HG02588 (cell line): ENCODE results near the gene CRAMP1.
A peak's percentile ranks its signal among the peaks of the same experiment; 100 is the strongest.

Source experiments
- ATAC-seq: cut with Tn5 transposase; IDR thresholded peaks from one replicate; pipeline ENCODE4 v1.9.1; 2021; ENCODE audit warnings: mild to moderate bottlenecking, moderate library complexity; ENCODE audit not compliant: unreplicated experiment

CRAMP1 gene

DNA sequence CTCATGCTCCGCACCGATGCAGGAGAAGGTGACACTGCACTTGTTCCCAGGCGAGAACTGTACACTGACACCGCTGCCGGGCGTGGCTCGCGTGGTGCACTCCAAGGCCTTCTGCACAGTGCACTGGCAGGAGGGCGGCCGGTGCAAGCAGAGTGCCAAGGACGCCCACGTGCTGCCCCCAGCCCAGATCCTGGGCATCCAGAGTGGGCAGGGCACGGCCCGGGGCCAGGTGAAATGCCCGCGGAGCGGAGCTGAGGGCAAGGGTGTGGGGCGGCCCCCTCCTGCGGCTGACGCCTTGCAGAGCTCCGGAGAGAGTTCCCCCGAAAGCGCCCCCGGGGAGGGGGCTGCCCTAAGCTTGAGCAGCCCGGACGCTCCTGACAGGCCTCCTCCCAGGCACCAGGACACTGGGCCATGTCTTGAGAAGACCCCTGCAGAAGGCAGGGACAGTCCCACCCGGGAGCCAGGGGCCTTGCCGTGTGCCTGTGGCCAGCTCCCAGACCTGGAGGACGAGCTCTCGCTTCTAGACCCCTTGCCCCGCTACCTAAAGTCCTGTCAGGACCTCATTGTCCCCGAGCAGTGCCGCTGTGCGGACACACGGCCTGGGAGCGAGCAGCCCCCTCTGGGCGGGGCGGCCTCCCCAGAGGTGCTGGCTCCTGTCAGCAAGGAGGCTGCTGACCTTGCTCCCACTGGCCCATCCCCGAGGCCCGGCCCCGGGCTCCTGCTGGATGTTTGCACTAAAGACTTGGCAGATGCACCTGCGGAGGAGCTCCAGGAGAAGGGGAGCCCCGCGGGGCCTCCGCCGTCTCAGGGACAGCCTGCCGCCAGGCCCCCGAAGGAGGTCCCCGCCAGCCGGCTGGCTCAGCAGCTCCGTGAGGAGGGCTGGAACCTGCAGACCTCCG is 44.0 kb downstream of the CRAMP1 start:
- no peak for ATAC-seq

DNA sequence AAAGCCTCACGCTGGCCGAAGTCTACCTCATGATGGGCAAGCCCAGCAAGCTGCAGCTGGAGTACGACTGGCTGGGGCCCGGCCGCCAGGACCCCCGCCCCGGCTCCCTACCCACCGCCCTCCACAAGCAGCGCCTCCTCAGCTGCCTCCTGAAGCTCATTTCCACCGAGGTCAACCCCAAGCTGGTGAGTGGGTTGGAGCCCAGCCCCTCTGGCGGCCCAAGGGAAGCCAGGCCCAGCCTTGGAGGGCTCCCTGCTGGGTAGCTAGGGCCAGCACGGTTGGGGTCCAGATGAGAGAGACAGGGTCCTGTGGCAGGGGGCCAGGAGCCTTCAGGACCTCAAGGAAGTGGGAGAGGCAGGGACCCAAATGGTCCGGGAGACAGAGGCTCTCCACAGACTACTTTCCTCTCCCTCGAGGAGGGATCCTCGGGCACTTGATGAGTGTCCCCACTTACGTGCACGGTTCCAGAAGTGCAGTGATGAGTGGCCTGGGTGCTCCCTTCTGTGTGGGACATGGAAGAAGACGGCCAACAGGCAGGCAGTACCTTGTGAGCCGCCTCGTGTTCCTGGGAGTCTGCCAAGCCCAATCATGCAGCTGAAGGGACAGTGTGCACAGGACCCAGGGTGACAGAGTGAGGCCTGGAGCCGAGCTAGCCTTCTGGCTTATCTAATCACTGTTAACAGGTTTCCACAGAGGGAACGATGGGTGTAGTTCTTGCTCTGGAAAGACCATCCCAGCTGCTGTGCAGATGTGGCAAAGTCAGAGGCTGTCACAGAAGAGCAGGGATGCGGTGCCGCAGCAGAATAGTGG is 44.9 kb downstream of the CRAMP1 start:
- ATAC-seq, result no peak

DNA sequence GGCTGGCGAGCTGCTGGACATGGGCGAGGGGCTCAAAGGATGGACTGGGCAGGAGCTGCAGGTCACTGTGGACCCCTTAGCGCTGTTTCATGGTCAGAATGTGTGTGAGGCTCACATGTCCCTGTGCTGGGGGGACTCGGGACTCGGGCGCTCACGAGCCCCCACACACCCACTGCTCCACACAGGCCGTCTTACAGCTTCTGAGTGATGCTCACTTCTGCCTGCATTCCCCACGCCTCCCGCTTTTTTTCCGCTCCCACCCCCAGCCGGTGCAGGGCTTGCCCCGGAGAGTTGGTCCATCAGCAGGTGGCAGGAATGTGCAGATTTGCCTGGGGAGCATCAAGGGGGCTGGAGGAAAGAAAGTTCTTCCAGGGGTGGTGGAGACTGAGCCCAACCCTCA is 45.7 kb downstream of the CRAMP1 start:
- ATAC-seq, result no peak

DNA sequence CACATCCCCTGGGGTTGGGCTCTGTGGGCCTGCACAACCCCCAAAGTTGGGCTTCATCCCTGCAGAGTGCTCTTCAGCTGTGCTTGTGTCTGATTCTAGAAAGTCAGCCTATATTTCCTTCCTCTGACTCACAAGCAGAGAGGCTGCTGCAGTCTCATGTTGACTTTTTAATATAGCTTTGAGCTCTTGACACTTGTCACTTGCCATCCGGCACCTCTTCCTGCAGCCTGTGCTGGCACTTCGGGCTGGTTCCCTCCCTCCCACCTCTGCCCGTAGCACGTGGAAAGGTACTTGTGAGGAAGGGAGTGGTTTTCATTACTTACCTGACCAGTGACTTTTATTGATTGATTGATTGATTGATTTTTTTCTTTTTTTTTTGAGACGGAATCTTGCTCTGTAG is 46.9 kb downstream of the CRAMP1 start:
- ATAC-seq, result no peak

DNA sequence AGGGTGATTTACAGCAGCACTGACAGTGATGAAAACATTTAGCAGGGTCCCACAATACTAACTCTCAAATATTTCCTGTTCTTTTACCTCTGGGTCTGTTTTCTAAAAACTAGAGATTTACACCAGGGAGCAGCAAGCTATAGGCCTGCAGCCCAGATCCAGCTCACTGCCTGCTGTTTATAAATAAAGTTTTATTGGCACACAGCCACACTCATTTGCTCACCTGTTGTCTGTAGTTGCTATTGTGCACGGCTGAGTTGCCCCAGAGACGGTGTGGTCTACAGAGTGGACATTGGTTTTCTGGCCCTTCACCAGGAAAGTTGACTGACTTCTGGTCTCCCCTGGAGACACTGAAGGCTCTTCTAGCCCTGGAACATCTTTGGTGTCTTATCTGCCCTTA is 49.7 kb downstream of the CRAMP1 start:
- no peak for ATAC-seq

DNA sequence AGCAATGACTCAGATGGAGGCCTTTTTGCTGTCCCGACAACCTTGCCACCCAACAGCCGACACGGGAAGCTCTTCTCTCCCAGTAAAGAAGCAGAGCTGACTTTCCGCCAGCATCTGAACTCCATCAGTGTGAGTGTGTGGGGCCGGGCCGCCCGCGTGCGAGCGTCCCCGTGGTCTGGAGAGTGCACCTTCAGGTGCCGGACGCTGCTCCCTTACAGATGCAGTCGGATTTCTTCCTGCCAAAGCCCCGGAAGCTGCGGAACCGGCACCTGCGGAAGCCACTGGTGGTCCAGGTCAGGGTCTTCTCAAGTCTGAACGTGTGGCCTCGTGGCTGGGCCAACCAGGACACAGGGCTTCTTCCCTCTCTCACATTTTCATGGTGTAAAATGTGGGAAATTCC is 50.4 kb downstream of the CRAMP1 start:
- ATAC-seq, result no peak

DNA sequence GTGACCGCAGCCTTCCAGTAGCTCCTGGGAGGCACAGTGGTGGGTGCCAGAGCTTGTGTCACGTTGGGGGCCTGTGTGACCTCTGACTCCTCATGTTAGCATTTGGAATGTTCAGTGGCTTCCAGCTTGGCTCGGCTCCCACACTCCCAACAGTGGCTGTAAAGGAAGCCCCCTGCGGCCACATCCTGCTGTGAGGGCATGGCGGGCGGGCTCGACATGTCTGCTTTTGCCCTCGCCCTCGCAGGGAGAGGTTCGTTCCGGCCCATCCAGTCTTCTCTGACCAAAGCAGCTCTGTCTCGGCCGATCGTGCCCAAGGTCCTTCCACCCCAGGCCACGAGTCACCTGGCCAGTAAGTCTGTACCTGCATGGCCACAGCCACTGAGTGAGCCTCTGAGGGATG is 53.7 kb downstream of the CRAMP1 start:
- no peak for ATAC-seq

DNA sequence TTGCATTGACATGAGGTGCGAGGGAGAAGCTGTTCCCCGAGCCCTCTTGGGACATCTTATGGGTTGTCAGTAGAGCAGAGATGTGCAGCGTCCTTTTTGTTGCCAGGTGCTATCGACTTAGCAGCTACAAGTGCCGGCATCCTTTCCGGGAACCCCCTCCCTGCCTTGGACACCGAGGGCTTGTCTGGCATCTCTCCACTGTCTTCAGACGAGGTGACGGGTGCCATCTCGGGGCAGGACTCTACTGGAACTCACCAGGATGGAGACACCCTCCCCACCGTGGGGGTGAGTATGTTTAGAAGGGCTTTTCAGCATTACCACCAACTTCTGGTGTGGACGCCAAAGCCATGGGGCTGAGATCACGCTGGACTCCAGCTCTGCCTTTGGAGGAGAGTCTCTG is 54.2 kb downstream of the CRAMP1 start:
- ATAC-seq, result no peak

DNA sequence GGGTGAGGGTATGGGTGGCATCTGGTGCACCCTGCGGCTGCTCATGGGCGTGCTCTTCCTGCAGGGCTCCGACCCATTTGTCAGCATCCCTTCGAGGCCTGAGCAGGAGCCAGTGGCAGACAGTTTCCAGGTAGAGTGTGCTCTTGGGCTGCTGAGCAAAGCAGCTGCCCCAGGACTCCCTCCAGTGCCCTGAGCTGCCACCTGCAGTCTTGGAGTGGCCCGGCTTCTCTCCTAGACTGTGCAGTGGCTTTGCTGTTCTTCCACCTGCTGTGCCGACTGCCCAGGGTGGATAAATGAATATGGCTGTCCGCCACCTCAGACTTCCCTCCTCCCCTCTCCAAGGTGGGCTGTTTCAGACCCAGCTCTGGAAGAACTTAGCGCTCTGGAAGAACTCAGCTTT is 55.1 kb downstream of the CRAMP1 start:
- ATAC-seq, result no peak

DNA sequence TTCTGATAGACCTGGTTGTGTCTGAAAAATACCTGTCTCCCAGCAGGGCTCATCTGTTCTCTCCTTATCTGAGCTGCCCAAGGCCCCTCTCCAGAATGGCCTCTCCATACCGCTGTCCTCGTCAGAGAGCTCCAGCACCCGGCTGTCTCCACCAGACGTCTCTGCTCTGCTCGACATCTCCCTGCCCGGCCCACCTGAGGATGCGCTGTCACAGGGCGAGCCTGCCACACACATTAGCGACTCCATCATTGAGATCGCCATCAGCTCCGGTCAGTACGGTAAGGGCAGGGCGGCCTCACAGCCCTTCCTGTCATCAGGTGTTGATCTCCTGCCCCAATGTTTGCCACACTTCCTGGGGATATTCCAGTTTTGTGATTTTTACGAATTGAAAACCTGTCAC is 55.8 kb downstream of the CRAMP1 start:
- no peak for ATAC-seq

DNA sequence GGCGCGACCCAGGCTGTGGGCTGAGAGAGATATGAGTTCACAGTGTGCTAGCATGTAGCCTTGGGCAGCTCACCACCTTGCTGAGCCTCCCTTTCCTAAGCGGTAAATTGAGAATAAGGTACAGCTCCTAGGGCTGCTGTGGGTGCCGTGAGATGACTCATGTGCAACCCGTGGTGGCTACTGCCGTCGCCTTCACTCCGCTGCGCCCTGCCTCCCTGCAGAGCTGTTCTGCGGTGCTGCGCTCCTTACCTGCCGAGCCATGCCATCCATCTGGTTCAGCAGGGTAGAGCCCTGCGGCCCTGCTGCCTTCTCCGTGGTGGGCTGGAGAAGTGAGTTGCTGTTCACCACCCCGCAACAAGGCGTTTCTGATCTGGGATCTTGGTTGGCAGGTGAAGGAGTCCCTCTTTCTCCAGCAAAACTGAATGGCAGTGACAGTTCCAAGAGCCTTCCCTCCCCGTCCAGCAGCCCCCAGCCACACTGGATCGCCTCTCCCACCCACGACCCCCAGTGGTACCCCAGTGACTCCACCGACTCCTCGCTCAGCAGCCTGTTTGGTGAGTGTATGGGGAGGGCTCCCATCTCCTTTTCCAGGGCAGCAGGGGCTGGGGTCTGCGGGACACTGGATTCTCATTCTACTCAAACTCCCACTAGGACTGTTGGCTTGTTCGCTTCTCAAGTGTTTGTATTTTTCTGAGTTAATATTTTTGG is 56.6 kb downstream of the CRAMP1 start:
- ATAC-seq, result no peak

DNA sequence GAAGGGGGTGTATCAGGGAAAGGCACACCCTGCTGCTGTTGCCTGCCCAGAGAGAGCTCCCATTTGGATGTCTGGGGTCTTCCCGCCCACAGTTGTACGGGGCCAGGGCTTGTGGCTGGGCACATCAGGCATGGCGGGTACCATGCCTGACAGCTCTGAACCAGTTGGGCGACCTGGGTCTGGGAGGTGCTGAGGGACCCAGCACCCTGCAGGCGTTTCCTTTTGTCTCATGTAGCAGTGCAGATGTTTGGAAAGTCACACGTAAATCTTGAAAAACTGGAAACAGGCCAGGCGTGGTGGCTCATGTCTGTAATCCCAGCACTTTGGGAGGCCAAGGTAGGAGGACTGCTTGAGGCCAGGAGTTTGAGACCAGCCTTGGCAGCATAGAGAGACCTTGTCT is 57.5 kb downstream of the CRAMP1 start:
- ATAC-seq, result no peak

DNA sequence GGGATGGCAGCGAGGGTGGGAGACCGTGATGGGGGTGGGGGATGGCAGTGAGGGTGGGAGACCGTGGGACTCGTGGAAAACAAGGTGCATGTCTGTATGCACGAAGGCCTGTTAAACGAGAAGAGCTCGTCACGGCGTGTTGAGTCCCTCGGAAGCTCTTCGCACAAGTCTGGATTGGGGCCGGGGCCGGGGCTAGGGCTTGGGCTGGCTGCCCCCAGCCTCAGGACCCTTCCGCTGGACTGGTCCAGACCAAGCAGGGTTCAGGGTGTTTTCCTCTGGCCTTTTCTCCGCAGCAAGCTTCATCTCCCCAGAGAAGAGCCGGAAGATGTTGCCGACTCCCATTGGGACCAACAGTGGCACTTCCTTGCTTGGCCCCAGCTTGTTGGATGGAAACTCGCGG is 58.2 kb downstream of the CRAMP1 start:
- no peak for ATAC-seq

DNA sequence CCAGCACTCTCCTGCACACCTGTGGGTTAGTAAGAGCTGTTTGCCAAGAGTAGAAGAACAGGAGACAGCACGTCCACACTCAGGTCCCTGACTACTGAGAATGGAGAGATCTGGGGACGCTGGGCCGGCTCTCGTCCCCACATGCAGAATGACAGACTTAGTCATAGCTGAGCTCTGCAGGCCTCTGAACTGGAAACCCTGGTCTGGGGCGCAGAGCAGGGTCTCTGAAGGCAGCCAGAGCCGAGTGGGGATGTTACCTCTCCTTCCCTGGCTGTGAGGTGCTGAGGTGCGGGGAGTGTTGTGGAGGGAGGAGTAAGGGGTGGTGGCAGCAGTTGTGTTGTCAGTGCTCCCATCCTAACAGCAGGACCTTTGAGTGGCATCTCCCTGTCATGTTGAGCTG is 58.7 kb downstream of the CRAMP1 start:
- ATAC-seq, result no peak

DNA sequence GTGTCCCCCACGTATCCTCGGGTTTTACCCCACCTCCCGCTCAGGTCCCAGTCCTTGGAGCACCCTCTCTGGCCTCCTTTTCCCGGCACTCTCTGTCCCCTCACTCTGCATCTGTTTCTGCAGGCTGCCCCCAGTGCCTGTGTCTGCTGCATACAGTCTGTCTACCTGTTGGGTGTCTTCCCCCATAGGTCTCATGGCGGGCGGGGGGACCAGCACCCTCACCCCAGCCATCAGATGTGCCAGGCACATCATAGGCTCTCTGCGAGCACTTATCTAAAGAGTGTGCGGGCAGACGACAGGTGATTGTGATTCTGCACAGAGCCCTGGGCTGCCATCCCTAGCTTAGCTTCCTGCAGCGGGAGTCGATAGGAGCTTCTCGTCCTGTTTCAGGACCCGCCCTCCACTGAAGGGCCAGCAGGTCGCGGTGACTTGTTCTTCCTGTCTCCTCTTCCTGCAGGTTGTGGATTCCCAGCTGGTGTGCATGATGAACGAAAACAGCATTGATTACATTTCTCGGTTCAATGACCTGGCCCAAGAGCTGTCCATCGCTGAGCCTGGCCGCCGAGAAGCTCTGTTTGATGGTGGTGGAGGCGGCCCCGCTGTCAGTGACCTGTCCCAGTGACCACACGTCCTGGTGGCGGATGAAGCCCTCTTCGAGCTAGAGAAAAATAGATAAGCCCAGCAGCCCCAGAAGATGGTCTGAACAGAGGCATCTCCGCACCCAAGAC is 61.4 kb downstream of the CRAMP1 start:
- no peak for ATAC-seq

DNA sequence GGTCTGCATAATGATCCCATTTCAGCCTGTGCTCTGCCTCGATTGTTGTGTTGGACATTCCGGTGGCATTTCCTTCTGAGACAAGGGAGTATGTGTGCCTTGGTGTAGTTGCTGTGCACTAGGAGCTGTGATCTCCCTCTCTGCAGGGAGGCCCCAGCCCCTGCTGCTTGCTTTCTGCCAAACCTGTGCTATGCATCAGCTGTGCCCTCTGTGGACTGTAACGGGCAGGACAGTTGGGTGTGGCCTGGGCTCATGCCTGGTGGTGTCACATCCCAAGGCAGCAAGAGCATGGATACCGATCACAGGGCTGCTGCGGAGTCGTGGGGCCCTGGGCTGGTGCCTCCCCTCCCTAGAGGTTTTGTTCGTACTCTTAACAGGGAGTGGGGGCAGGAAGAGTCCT is 62.1 kb downstream of the CRAMP1 start:
- ATAC-seq, result no peak

DNA sequence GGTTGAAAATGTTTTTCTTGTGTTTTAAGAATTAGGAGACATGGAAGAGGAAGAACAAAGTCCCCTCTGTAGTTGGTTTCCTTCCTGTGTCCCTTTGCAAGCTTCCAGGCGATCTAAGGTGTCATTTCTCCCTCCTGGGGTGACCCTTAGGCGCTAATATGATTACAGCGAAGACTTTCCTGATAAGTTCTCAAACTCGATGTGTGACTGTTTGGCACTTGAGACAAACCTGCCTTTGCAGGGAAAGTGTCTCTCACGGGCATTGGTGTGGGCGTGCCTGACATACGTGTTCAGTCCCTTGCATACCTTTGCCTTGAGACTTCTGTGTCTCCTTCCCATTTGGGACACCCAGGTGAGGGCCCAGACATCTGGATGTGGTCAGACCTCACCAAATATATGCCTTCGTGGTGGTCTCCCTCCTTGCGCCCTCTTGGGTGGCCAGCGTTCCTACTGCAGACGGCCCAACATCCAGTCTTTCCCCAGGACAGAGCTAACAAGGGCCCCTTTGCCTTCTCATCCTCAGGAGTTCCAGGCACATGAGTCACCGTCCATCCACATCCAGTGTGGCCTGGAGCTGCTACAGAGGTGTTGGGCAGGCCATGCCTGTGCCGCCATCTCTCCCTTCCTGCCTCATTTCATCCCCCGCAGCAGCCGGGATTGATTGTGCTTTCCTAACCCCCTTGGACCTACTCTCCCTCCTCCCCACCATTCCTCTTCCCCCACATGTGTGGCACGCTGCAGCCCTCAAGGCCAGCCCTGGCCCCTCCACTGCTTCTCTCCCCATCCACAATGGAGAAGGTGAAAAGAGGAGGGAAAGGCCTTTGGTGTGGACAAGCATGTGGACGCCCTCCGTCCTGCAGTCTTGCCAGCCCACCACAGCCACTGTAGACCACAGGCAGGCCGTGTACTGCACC is 62.8 kb downstream of the CRAMP1 start:
- ATAC-seq, result no peak

DNA sequence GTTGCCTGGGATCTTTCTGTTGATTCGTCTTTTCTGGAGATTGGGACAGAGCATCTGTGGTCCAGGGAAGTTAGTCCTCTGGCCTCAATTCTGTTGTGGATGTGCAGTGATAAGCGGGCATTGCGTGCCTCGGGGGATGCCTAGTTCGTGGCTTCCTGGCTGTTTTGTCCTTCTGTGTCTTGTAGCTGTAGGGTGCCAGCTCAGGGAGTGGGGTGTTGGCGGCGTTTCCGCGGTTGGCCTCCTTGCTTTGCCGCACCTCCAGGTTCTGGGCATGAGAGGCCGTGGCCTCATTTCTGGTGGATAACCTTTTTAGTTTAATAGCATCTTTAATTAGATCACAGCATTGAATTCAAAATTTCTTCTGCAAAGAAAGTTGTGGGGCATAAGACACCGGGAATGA is 64.5 kb downstream of the CRAMP1 start:
- ATAC-seq, result no peak

DNA sequence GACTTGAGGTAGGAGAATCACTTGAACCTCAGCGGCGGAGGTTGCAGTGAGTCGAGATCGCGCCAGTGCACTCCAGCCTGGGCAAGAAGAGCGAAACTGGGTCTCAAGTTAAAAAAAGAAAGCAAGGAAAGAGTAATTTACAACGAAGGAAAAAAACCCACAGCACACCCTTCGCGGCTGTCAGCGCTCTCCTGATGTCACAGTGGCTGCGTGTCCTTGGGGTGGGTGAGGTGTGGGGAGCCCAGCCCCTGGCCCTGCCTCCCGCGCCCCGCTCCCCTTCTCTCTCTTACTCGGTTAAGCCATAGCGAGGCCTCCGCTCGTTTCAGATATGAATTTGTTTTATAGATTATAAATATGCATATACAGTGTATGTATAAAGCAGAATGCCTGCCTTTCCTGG is 65.2 kb downstream of the CRAMP1 start:
- ATAC-seq, result no peak

DNA sequence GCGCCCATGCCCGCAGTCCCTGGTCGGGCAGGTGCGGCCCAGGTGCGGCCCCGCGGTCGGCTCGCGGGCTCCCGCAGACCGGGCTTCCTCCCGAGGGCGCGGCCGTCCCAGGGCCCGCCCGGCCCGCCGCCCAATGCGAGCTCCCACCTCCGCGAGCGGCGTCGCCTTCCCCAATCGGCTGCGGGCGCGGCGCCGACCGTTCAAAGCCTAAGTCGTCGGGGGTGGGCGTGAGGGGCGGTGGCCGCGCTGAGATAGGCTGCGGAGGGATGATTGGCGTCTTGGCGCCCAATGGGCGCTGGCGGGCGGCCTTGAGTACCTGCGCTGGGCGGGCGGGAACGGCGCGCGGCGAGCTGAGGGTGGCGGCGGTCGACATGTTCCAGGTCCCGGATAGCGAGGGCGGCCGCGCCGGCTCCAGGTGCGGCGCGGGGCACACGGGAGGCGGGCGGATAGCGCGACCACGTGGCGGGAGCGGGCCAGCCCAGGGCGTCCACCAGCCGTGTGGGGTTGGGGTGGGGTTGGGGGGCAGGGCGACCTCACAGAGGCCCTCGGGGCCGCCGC is 65.9 kb downstream of the CRAMP1 start, which contains the start of gene JPT2:
JPT2 (plus strand) TSS at position 338 of the 558 bp plus-strand sequence; CDS start at position 372, 34 bp downstream.
- ATAC-seq, result peak; percentile 93
